ENCODE measurements around the gene DMP1. TPM values are rescaled to one million over a fixed set of nuclear protein-coding genes. Genes with fewer than 3 reads are reported as not detected.

Gene DMP1
- total RNA-seq, 2 experiments from 2014 or later, result not detected

DNA sequence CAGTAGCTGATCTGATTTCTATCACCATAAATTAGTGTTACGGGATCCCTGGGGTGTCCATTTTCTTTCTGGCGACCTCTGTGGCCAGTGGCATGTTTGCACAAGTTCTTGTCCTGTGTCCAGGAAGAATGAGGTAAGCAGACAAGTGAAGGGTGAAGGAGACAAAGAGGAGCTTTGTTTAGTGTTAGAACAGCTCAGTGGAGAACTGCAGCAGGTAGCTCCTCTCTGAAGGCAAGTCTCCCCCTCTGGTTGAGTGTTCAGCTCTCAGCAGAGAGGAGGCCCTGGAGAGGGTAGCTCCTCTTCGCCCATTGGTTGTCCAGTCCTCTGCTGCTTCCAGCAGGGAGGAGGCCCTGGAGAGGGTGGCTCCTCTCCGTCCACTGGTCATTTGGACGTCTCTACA is 47.2 kb downstream of the DMP1 start:
- Histone ChIP-seq H3K27me3 (ENCODE audit: control insufficient read depth in 1 of 2, insufficient read depth in 2 of 2, low read length in 2 of 2) (no peaks in the 10 kb centered on the region), H3K4me3 (ENCODE audit: low read length) (no peak overlapping the region), H3K36me3 (ENCODE audit: insufficient read depth, low read length) (no peaks in the 10 kb centered on the region), H3K27ac (ENCODE audit: low read depth in 1 of 2, low read length in 2 of 2) (no peak overlapping the region), H3K9me3 (ENCODE audit: control insufficient read depth in 1 of 2, insufficient read depth in 1 of 2, low read length in 2 of 2) (peaks cover 7 to 16% of the 10 kb centered on the region in 2 experiments), H3K4me1 (ENCODE audit: insufficient read depth, low read length) (no peaks in the 10 kb centered on the region)
- H3K27me3 Mint-ChIP-seq, result peaks cover 13% of the 10 kb centered on the region
- H3K4me1 Mint-ChIP-seq (ENCODE audit: low read depth), result no peaks in the 10 kb centered on the region
- ChIA-PET CTCF (no interaction called here), POLR2A (no interaction called here)
- peaks cover 5% of the 10 kb centered on the region for H3K36me3 Mint-ChIP-seq (ENCODE audit: low read depth)
- TF ChIP-seq, protein P1, sequence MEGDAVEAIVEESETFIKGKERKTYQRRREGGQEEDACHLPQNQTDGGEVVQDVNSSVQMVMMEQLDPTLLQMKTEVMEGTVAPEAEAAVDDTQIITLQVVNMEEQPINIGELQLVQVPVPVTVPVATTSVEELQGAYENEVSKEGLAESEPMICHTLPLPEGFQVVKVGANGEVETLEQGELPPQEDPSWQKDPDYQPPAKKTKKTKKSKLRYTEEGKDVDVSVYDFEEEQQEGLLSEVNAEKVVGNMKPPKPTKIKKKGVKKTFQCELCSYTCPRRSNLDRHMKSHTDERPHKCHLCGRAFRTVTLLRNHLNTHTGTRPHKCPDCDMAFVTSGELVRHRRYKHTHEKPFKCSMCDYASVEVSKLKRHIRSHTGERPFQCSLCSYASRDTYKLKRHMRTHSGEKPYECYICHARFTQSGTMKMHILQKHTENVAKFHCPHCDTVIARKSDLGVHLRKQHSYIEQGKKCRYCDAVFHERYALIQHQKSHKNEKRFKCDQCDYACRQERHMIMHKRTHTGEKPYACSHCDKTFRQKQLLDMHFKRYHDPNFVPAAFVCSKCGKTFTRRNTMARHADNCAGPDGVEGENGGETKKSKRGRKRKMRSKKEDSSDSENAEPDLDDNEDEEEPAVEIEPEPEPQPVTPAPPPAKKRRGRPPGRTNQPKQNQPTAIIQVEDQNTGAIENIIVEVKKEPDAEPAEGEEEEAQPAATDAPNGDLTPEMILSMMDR (IDR thresholded peaks at IDR 0.05), result no peak
- DNase-seq (no peak), ATAC-seq (ENCODE audit: poor library complexity) (no peak)
- H3K4me3 Mint-ChIP-seq, result no peak overlapping the region
- intact Hi-C loops (cut with DNase I, micrococcal nuclease), result no loop called here
- no peak overlapping the region for H3K27ac Mint-ChIP-seq
- H3K9me3 Mint-ChIP-seq, result peaks cover 5% of the 10 kb centered on the region

DNA sequence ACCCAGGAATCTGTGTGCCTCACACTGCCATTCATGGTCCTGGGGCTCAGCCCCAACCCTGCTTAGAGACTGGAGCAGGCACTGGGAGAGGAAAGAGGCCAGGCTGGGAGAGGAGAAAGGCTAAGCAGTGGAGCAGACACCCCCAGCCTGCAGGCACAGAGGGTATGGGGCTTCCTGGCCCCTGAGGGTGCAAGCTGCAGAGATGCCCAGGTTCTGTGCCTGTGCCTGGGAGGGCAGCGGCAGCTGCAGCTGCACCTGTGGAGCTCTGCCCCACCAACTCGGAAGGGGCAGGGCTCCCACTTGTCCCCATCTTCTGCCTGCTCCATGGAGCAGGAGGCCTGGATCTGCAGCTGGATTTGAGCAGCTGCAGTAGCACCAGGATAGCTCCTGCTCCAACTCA is 47.9 kb downstream of the DMP1 start:
- Mint-ChIP-seq H3K9me3 (peaks cover 5% of the 10 kb centered on the region), H3K36me3 (ENCODE audit: low read depth) (peaks cover 5% of the 10 kb centered on the region), H3K27ac (no peak overlapping the region), H3K4me1 (ENCODE audit: low read depth) (no peaks in the 10 kb centered on the region), H3K27me3 (peaks cover 10% of the 10 kb centered on the region), H3K4me3 (no peak overlapping the region)
- TF ChIP-seq, protein P1 (IDR thresholded peaks at IDR 0.05), result no peak
- H3K27ac ChIP-seq (ENCODE audit: low read depth in 1 of 2, low read length in 2 of 2), result no peak overlapping the region
- no peaks in the 10 kb centered on the region for H3K4me1 ChIP-seq (ENCODE audit: insufficient read depth, low read length)
- POLR2A ChIA-PET, result no interaction called here
- no peaks in the 10 kb centered on the region for H3K36me3 ChIP-seq (ENCODE audit: insufficient read depth, low read length)
- CTCF ChIA-PET, result no interaction called here
- DNase-seq (no peak), ATAC-seq (ENCODE audit: poor library complexity) (no peak)
- intact Hi-C loops (cut with DNase I, micrococcal nuclease), result no loop called here
- H3K27me3 ChIP-seq (ENCODE audit: control insufficient read depth in 1 of 2, insufficient read depth in 2 of 2, low read length in 2 of 2), result no peaks in the 10 kb centered on the region
- no peak overlapping the region for H3K4me3 ChIP-seq (ENCODE audit: low read length)
- peaks cover under 1 to 10% of the 10 kb centered on the region in 2 experiments for H3K9me3 ChIP-seq (ENCODE audit: control insufficient read depth in 1 of 2, insufficient read depth in 1 of 2, low read length in 2 of 2)

DNA sequence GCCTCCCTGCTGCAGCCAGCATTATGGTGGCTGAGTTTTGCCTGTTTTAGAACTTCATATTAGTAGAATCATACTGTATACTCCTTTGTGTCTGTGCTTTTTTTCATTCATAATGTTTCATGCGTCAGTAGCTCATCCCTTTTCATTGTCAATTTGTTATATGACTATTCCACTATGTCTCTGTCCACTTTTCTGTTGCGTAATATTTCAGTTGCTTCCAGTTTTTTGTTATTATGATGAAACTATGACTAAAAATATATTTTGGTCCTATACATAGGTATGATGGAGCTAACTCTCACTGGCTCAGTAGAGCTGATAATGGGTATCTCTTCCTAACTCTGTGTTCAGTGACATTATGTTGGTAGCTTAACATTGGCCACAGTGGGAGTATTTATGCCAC is 48.3 kb downstream of the DMP1 start:
- no peak for DNase-seq
- H3K4me3 Mint-ChIP-seq, result no peak overlapping the region
- intact Hi-C loops (cut with DNase I, micrococcal nuclease), result no loop called here
- H3K9me3 Mint-ChIP-seq, result peaks cover 3% of the 10 kb centered on the region
- no peaks in the 10 kb centered on the region for H3K4me1 ChIP-seq (ENCODE audit: insufficient read depth, low read length)
- H3K4me3 ChIP-seq (ENCODE audit: low read length), result no peak overlapping the region
- H3K27ac ChIP-seq (ENCODE audit: low read depth in 1 of 2, low read length in 2 of 2), result no peak overlapping the region
- H3K36me3 Mint-ChIP-seq (ENCODE audit: low read depth), result peaks cover 1% of the 10 kb centered on the region
- H3K36me3 ChIP-seq (ENCODE audit: insufficient read depth, low read length), result no peaks in the 10 kb centered on the region
- H3K27ac Mint-ChIP-seq, result no peak overlapping the region
- TF ChIP-seq, protein P1 (IDR thresholded peaks at IDR 0.05), result no peak
- no peaks in the 10 kb centered on the region for H3K4me1 Mint-ChIP-seq (ENCODE audit: low read depth)
- no peak for ATAC-seq (ENCODE audit: poor library complexity)
- peaks cover 0 to 10% of the 10 kb centered on the region in 2 experiments for H3K9me3 ChIP-seq (ENCODE audit: control insufficient read depth in 1 of 2, insufficient read depth in 1 of 2, low read length in 2 of 2)
- peaks cover 6% of the 10 kb centered on the region for H3K27me3 Mint-ChIP-seq
- ChIA-PET POLR2A (no interaction called here), CTCF (no interaction called here)
- no peaks in the 10 kb centered on the region for H3K27me3 ChIP-seq (ENCODE audit: control insufficient read depth in 1 of 2, insufficient read depth in 2 of 2, low read length in 2 of 2)
